WTC11 (cell line): ENCODE measurements around the gene BAIAP2L1. TPM values are rescaled to one million over a fixed set of nuclear protein-coding genes. Genes with fewer than 3 reads are reported as not detected.

ENCODE experiments used
- ATAC-seq: fragments of 200-7000 bp; cut with Tn5 transposase; 2 replicates; pipeline ENCODE4 v1.10.0; 2021; ENCODE audit warnings: mild to moderate bottlenecking, moderate library complexity
- CTCF ChIA-PET: fragments of 300-600 bp; sonication (Branson Sonifier 250); formaldehyde crosslinking; loops from one replicate; lab custom pipeline; 2021; ENCODE audit warnings: antibody characterized with exemption; lab: Charles Lee
- POLR2A ChIA-PET: fragments of 350-600 bp; sonication (Branson Sonifier 250); formaldehyde crosslinking; loops from one replicate; lab custom pipeline; 2021; ENCODE audit warnings: antibody characterized with exemption; lab: Charles Lee
- DNase-seq: peaks from one replicate; pipeline ENCODE4 v3.0.0; 2021; ENCODE audit warnings: low spot score
- H3K27ac Mint-ChIP-seq: 2 replicates; pipeline ENCODE4 v1.8.0; 2021; ENCODE audit warnings: mixed read lengths
- H3K27me3 Mint-ChIP-seq: 2 replicates; pipeline ENCODE4 v1.8.0; 2021; ENCODE audit warnings: low read depth, mild to moderate bottlenecking, moderate library complexity, mixed read lengths
- H3K36me3 Mint-ChIP-seq: 2 replicates; pipeline ENCODE4 v1.8.0; 2021; ENCODE audit warnings: mixed read lengths
- H3K4me1 Mint-ChIP-seq: 2 replicates; pipeline ENCODE4 v1.8.0; 2022; ENCODE audit warnings: mixed read lengths
- H3K4me3 Mint-ChIP-seq: 2 replicates; pipeline ENCODE4 v1.8.0; 2021; ENCODE audit warnings: mild to moderate bottlenecking, moderate library complexity, mixed read lengths
- H3K9me3 Mint-ChIP-seq: 2 replicates; pipeline ENCODE4 v1.8.0; 2021; ENCODE audit warnings: mixed read lengths
- ATF1 ChIP-seq: sonication (generic); formaldehyde crosslinking; IDR thresholded peaks from 2 replicates; pipeline ENCODE4 v1.8.1; 2023; ENCODE audit warnings: mild to moderate bottlenecking, moderate library complexity, missing genetic modification reagents
- CBFB ChIP-seq: sonication (generic); formaldehyde crosslinking; IDR thresholded peaks from 2 replicates; pipeline ENCODE4 v1.8.1; 2022; ENCODE audit warnings: mild to moderate bottlenecking, low read depth, missing genetic modification reagents
- CREB1 ChIP-seq: sonication (generic); formaldehyde crosslinking; IDR thresholded peaks from 2 replicates; pipeline ENCODE4 v1.8.0; 2023; ENCODE audit warnings: mild to moderate bottlenecking, missing genetic modification reagents
- ELF4 ChIP-seq: sonication (generic); formaldehyde crosslinking; IDR thresholded peaks from 2 replicates; pipeline ENCODE4 v1.8.1; 2022; ENCODE audit warnings: low read depth, mild to moderate bottlenecking, moderate library complexity, missing genetic modification reagents
- FOXK1 ChIP-seq: sonication (generic); formaldehyde crosslinking; IDR thresholded peaks from 2 replicates; pipeline ENCODE4 v1.8.0; 2022; ENCODE audit warnings: mild to moderate bottlenecking, moderate library complexity, missing genetic modification reagents
- FOXP1 ChIP-seq: sonication (generic); formaldehyde crosslinking; IDR thresholded peaks from 2 replicates; pipeline ENCODE4 v1.8.0; 2022; ENCODE audit warnings: missing genetic modification reagents, mild to moderate bottlenecking, moderate library complexity, borderline replicate concordance
- IRF2 ChIP-seq: sonication (generic); formaldehyde crosslinking; IDR thresholded peaks from 2 replicates; pipeline ENCODE4 v1.8.0; 2022; ENCODE audit warnings: low read depth, missing genetic modification reagents, borderline replicate concordance
- KAT7 ChIP-seq: sonication (generic); formaldehyde crosslinking; IDR thresholded peaks from 2 replicates; pipeline ENCODE4 v1.8.1; 2023; ENCODE audit warnings: missing genetic modification reagents, mild to moderate bottlenecking, borderline replicate concordance
- NR1H2 ChIP-seq: sonication (generic); formaldehyde crosslinking; IDR thresholded peaks from 2 replicates; pipeline ENCODE4 v1.9.0; 2021; ENCODE audit warnings: mild to moderate bottlenecking, moderate library complexity, missing genetic modification reagents
- NR3C1 ChIP-seq: sonication (generic); formaldehyde crosslinking; conservative IDR thresholded peaks from 2 replicates; pipeline ENCODE4 v1.8.1; 2023; ENCODE audit warnings: low read depth, mild to moderate bottlenecking, missing genetic modification reagents
- SOX15 ChIP-seq: fragments of 250-450 bp; sonication (Bioruptor Pico); IDR thresholded peaks from 2 replicates; pipeline ENCODE4 v1.9.0; 2021; ENCODE audit warnings: mild to moderate bottlenecking
- TEAD1 ChIP-seq: sonication (generic); formaldehyde crosslinking; IDR thresholded peaks from 2 replicates; pipeline ENCODE4 v1.8.0; 2022; ENCODE audit warnings: mild to moderate bottlenecking, missing genetic modification reagents
- total RNA-seq: library from RNA; stranded (reverse); gene quantifications from 3 replicates; pipeline ENCODE4 v1.2.3, GENCODE V29; 2021
- TF ChIP-seq, protein P1 (sequence below): sonication (generic); formaldehyde crosslinking; conservative IDR thresholded peaks from 2 replicates; pipeline ENCODE4 v1.8.1; 2023; ENCODE audit warnings: mild to moderate bottlenecking, low read depth, missing genetic modification reagents, moderate library complexity
- TF ChIP-seq, protein P2 (sequence below): sonication (generic); formaldehyde crosslinking; IDR thresholded peaks from 2 replicates; pipeline ENCODE4 v1.8.1; 2022; ENCODE audit warnings: missing genetic modification reagents, borderline replicate concordance
- TF ChIP-seq, protein P3 (sequence below): fragments of 250-450 bp; sonication (Bioruptor Pico); IDR thresholded peaks from 2 replicates; pipeline ENCODE4 v1.9.0; 2021; ENCODE audit warnings: mild to moderate bottlenecking, borderline replicate concordance
- TF ChIP-seq, protein P4 (sequence below): sonication (generic); formaldehyde crosslinking; IDR thresholded peaks from 2 replicates; pipeline ENCODE4 v1.8.1; 2023; ENCODE audit warnings: mild to moderate bottlenecking, missing genetic modification reagents, borderline replicate concordance
- TF ChIP-seq, protein P5 (sequence below): sonication (generic); formaldehyde crosslinking; IDR thresholded peaks from 2 replicates; pipeline ENCODE4 v1.8.1; 2023; ENCODE audit warnings: mild to moderate bottlenecking, missing genetic modification reagents, moderate library complexity

The BAIAP2L1 gene
- total RNA-seq, 1 experiment from 2014 or later = 37.5 TPM

DNA sequence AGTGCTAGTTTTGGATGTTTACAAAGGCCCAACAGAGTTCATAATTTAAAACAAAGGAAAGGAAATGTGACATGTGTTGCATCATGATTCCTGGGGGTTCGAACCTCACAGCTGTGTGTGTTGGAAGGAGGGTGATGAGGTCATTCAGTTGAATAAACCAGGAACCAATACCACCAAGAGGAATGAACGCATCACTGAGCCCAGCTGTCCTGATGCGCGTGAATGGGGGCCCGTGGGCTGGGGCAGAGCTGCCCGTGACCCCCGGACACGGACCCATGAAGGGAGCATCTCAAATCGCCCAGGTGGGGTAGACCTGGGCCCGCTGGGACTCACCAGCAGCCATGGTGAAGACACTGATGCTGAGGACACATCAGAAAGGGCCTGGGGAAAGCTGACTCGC is 86.4 kb downstream of the BAIAP2L1 start:
- DNase-seq (no peak), ATAC-seq (no peak)
- H3K4me3 Mint-ChIP-seq = no peak overlapping the region
- no peaks in the 10 kb centered on the region for H3K4me1 Mint-ChIP-seq
- no peak overlapping the region for H3K27ac Mint-ChIP-seq
- no peaks in the 10 kb centered on the region for H3K27me3 Mint-ChIP-seq
- H3K9me3 Mint-ChIP-seq = peaks cover 26% of the 10 kb centered on the region
- H3K36me3 Mint-ChIP-seq = peaks cover 63% of the 10 kb centered on the region
- TF ChIP-seq KAT7 (CRISPR knock-in tag) = no peak
- TF ChIP-seq FOXP1 (CRISPR knock-in tag) = no peak
- TF ChIP-seq SOX15 (CRISPR knock-in tag) = no peak
- no peak for TF ChIP-seq TEAD1
- no peak for TF ChIP-seq ATF1
- TF ChIP-seq, protein P1, sequence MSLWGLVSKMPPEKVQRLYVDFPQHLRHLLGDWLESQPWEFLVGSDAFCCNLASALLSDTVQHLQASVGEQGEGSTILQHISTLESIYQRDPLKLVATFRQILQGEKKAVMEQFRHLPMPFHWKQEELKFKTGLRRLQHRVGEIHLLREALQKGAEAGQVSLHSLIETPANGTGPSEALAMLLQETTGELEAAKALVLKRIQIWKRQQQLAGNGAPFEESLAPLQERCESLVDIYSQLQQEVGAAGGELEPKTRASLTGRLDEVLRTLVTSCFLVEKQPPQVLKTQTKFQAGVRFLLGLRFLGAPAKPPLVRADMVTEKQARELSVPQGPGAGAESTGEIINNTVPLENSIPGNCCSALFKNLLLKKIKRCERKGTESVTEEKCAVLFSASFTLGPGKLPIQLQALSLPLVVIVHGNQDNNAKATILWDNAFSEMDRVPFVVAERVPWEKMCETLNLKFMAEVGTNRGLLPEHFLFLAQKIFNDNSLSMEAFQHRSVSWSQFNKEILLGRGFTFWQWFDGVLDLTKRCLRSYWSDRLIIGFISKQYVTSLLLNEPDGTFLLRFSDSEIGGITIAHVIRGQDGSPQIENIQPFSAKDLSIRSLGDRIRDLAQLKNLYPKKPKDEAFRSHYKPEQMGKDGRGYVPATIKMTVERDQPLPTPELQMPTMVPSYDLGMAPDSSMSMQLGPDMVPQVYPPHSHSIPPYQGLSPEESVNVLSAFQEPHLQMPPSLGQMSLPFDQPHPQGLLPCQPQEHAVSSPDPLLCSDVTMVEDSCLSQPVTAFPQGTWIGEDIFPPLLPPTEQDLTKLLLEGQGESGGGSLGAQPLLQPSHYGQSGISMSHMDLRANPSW (CRISPR knock-in tag) = no peak
- no peak for TF ChIP-seq CBFB (CRISPR knock-in tag)
- no peak for TF ChIP-seq CREB1
- TF ChIP-seq, protein P2, sequence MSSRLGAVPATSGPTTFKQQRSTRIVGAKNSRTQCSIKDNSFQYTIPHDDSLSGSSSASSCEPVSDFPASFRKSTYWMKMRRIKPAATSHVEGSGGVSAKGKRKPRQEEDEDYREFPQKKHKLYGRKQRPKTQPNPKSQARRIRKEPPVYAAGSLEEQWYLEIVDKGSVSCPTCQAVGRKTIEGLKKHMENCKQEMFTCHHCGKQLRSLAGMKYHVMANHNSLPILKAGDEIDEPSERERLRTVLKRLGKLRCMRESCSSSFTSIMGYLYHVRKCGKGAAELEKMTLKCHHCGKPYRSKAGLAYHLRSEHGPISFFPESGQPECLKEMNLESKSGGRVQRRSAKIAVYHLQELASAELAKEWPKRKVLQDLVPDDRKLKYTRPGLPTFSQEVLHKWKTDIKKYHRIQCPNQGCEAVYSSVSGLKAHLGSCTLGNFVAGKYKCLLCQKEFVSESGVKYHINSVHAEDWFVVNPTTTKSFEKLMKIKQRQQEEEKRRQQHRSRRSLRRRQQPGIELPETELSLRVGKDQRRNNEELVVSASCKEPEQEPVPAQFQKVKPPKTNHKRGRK (CRISPR knock-in tag) = no peak
- no peak for TF ChIP-seq FOXK1 (CRISPR knock-in tag)
- TF ChIP-seq, protein P3, sequence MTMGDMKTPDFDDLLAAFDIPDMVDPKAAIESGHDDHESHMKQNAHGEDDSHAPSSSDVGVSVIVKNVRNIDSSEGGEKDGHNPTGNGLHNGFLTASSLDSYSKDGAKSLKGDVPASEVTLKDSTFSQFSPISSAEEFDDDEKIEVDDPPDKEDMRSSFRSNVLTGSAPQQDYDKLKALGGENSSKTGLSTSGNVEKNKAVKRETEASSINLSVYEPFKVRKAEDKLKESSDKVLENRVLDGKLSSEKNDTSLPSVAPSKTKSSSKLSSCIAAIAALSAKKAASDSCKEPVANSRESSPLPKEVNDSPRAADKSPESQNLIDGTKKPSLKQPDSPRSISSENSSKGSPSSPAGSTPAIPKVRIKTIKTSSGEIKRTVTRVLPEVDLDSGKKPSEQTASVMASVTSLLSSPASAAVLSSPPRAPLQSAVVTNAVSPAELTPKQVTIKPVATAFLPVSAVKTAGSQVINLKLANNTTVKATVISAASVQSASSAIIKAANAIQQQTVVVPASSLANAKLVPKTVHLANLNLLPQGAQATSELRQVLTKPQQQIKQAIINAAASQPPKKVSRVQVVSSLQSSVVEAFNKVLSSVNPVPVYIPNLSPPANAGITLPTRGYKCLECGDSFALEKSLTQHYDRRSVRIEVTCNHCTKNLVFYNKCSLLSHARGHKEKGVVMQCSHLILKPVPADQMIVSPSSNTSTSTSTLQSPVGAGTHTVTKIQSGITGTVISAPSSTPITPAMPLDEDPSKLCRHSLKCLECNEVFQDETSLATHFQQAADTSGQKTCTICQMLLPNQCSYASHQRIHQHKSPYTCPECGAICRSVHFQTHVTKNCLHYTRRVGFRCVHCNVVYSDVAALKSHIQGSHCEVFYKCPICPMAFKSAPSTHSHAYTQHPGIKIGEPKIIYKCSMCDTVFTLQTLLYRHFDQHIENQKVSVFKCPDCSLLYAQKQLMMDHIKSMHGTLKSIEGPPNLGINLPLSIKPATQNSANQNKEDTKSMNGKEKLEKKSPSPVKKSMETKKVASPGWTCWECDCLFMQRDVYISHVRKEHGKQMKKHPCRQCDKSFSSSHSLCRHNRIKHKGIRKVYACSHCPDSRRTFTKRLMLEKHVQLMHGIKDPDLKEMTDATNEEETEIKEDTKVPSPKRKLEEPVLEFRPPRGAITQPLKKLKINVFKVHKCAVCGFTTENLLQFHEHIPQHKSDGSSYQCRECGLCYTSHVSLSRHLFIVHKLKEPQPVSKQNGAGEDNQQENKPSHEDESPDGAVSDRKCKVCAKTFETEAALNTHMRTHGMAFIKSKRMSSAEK (CRISPR knock-in tag) = no peak
- no peak for TF ChIP-seq ELF4
- TF ChIP-seq NR3C1 (CRISPR knock-in tag) = no peak
- TF ChIP-seq NR1H2 (CRISPR knock-in tag) = no peak
- TF ChIP-seq IRF2 (CRISPR knock-in tag) = no peak
- TF ChIP-seq, protein P4, sequence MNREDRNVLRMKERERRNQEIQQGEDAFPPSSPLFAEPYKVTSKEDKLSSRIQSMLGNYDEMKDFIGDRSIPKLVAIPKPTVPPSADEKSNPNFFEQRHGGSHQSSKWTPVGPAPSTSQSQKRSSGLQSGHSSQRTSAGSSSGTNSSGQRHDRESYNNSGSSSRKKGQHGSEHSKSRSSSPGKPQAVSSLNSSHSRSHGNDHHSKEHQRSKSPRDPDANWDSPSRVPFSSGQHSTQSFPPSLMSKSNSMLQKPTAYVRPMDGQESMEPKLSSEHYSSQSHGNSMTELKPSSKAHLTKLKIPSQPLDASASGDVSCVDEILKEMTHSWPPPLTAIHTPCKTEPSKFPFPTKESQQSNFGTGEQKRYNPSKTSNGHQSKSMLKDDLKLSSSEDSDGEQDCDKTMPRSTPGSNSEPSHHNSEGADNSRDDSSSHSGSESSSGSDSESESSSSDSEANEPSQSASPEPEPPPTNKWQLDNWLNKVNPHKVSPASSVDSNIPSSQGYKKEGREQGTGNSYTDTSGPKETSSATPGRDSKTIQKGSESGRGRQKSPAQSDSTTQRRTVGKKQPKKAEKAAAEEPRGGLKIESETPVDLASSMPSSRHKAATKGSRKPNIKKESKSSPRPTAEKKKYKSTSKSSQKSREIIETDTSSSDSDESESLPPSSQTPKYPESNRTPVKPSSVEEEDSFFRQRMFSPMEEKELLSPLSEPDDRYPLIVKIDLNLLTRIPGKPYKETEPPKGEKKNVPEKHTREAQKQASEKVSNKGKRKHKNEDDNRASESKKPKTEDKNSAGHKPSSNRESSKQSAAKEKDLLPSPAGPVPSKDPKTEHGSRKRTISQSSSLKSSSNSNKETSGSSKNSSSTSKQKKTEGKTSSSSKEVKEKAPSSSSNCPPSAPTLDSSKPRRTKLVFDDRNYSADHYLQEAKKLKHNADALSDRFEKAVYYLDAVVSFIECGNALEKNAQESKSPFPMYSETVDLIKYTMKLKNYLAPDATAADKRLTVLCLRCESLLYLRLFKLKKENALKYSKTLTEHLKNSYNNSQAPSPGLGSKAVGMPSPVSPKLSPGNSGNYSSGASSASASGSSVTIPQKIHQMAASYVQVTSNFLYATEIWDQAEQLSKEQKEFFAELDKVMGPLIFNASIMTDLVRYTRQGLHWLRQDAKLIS (CRISPR knock-in tag) = no peak
- TF ChIP-seq, protein P5, sequence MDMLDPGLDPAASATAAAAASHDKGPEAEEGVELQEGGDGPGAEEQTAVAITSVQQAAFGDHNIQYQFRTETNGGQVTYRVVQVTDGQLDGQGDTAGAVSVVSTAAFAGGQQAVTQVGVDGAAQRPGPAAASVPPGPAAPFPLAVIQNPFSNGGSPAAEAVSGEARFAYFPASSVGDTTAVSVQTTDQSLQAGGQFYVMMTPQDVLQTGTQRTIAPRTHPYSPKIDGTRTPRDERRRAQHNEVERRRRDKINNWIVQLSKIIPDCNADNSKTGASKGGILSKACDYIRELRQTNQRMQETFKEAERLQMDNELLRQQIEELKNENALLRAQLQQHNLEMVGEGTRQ (CRISPR knock-in tag) = no peak
- ChIA-PET POLR2A (no interaction called here), CTCF (no interaction called here)
